Lower lobe of right lung (tissue), 2 donors: Measurements from ENCODE around the gene NHLH2. TPM values are rescaled to one million over a fixed set of nuclear protein-coding genes. Genes with fewer than 3 reads are reported as not detected.

Experiments
- ATAC-seq, 2 donors: fragments of 200-7000 bp; cut with Tn5 transposase; one replicate each; pipeline ENCODE4 v1.9.1; 2020 to 2022; ENCODE audit warnings: mild to moderate bottlenecking in 2 of 2, moderate library complexity in 2 of 2
- DNase-seq: peaks from one replicate; pipeline ENCODE4 v3.0.0-alpha.2; 2020
- H3K27ac ChIP-seq: fragments of 200-600 bp; one replicate; pipeline ENCODE4 v1.8.0; 2022
- H3K27me3 ChIP-seq: fragments of 200-600 bp; one replicate; pipeline ENCODE4 v1.8.0; 2022; ENCODE audit warnings: low read depth
- H3K36me3 ChIP-seq: fragments of 200-600 bp; one replicate; pipeline ENCODE4 v1.8.0; 2022; ENCODE audit warnings: mild to moderate bottlenecking
- H3K4me1 ChIP-seq: fragments of 200-600 bp; one replicate; pipeline ENCODE4 v1.8.0; 2022
- H3K4me3 ChIP-seq: fragments of 200-600 bp; one replicate; pipeline ENCODE4 v1.8.0; 2022; ENCODE audit warnings: mild to moderate bottlenecking
- H3K9me3 ChIP-seq: fragments of 200-600 bp; one replicate; pipeline ENCODE4 v1.8.0; 2022
- CTCF ChIP-seq: fragments of 200-600 bp; IDR thresholded peaks from one replicate; pipeline ENCODE4 v1.8.0; 2022; ENCODE audit warnings: antibody characterized with exemption, mild to moderate bottlenecking
- intact Hi-C: fragments of 100-400 bp; cut with DNase I; formaldehyde crosslinking; loops from one replicate; pipeline ENCODE4 v1.11.0; 2022
- total RNA-seq: library from RNA; stranded (reverse); fragmentation: NEBNext Ultra II Directional; extraction: Animal tissue kit (Norgen Biotek cat#: 25700); gene quantifications from one replicate; pipeline ENCODE4 v1.2.1, GENCODE V29; 2021
- donor health status: DM: no; HTN: yes; CAD: no; lungs with severe emphysema.

Gene NHLH2
- total RNA-seq, 1 donor from 2014 or later: 0.41 TPM

- ATAC-seq: peak in 1 of 2 donors; percentile 15
- TF ChIP-seq CTCF: no peak
Measured at GRCh38 chr1:115879977-115880376, 39.1 kb upstream of the NHLH2 start.

GRCh38 chr1:115877511-115877910 is 36.6 kb upstream of the NHLH2 start:
- Histone ChIP-seq H3K4me1 (no peaks in the 10 kb centered on the region), H3K36me3 (no peaks in the 10 kb centered on the region), H3K27me3 (peaks cover 9% of the 10 kb centered on the region), H3K27ac (no peak overlapping the region), H3K9me3 (no peaks in the 10 kb centered on the region), H3K4me3 (no peak overlapping the region)
- intact Hi-C loops: no loop called here
- no peak for ATAC-seq
- TF ChIP-seq CTCF: no peak
- DNase-seq: no peak

More at GRCh38 chr1:115879977-115880376, 39.1 kb upstream of the NHLH2 start:
- Histone ChIP-seq H3K27ac (no peak overlapping the region), H3K36me3 (no peaks in the 10 kb centered on the region), H3K4me1 (no peaks in the 10 kb centered on the region), H3K4me3 (no peak overlapping the region), H3K27me3 (peaks cover 5% of the 10 kb centered on the region), H3K9me3 (no peaks in the 10 kb centered on the region)
- intact Hi-C loops: no loop called here
- no peak for DNase-seq

DNA sequence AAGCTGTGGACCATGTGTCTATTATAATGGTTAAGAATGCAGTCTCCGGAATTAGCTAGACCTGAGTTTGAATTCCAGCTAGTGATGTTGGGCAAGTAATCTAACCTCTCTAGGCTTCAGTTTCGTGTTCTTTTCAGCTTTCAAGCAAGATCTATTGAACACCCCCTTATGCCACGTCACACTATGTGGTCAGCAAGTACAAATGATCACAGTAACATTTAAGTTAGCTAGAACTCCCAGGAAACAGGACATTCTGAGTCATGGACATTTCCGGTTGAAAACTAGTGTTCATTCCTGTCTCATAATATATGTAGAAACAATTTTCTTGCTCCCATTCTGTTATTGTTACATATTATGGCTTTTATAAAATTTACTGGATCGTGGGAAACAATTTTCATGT is 34.0 kb upstream of the NHLH2 start:
- TF ChIP-seq CTCF: no peak
- H3K4me1 ChIP-seq: no peaks in the 10 kb centered on the region
- H3K27me3 ChIP-seq: peaks cover 9% of the 10 kb centered on the region
- DNase-seq (no peak), ATAC-seq (no peak)
- H3K9me3 ChIP-seq: no peaks in the 10 kb centered on the region
- intact Hi-C loops: no loop called here
- no peak overlapping the region for H3K27ac ChIP-seq
- no peak overlapping the region for H3K4me3 ChIP-seq
- H3K36me3 ChIP-seq: no peaks in the 10 kb centered on the region

GRCh38 chr1:115874497-115874896 is 33.6 kb upstream of the NHLH2 start:
- Histone ChIP-seq H3K9me3 (no peaks in the 10 kb centered on the region), H3K27me3 (peaks cover 9% of the 10 kb centered on the region), H3K4me3 (no peak overlapping the region), H3K4me1 (no peaks in the 10 kb centered on the region), H3K36me3 (no peaks in the 10 kb centered on the region), H3K27ac (no peak overlapping the region)
- ATAC-seq (no peak), DNase-seq (no peak)
- no peak for TF ChIP-seq CTCF
- intact Hi-C loops: no loop called here

DNA sequence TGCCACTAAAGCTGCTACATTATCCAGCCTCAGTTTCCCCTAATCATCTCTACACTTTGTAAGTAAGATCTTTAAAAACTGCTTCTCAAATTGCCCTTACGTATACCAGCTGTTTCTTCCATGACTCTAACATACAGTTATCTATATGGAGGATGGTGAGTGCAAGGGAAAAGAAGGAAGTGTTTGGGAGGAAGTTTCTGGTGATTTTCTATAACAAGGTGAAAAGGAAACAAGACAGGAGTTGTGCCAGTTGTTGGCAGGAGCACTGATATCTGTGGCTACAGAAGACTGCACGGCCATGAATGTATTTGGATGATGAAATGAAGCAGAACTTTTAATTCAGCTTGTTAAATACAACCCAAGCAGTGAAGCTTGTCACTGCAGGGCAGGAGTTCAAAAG is 32.3 kb upstream of the NHLH2 start:
- ATAC-seq: no peak
- Histone ChIP-seq H3K4me1 (no peaks in the 10 kb centered on the region), H3K36me3 (no peaks in the 10 kb centered on the region), H3K27me3 (peaks cover 9% of the 10 kb centered on the region), H3K4me3 (no peak overlapping the region), H3K9me3 (no peaks in the 10 kb centered on the region), H3K27ac (no peak overlapping the region)
- no peak for DNase-seq
- intact Hi-C loops: no loop called here
- no peak for TF ChIP-seq CTCF

- DNase-seq (no peak), ATAC-seq (no peak)
- Histone ChIP-seq H3K9me3 (no peaks in the 10 kb centered on the region), H3K27me3 (no peaks in the 10 kb centered on the region), H3K27ac (no peak overlapping the region), H3K4me1 (no peaks in the 10 kb centered on the region), H3K36me3 (no peaks in the 10 kb centered on the region), H3K4me3 (no peak overlapping the region)
- TF ChIP-seq CTCF: no peak
- intact Hi-C loops: no loop called here
Measured at GRCh38 chr1:115869064-115869463, 28.1 kb upstream of the NHLH2 start.
